Amniotic stem cell (primary cell): ENCODE data around the gene F11.
A peak's percentile ranks its signal among the peaks of the same experiment; 100 is the strongest.
"Not testable (repeated sequence)": the region's sequence is repeated elsewhere in the genome, so short reads cannot be mapped to it uniquely, and the experiment has no call there.

Source experiments
- DNase-seq: peaks from one replicate; lab custom pipeline; 2025; lab: John Stamatoyannopoulos, UW

The F11 gene

GRCh38 chr4:186249785-186250754, 15.9 kb upstream of the F11 start:
- DNase-seq = peak; percentile 12

- no peak for DNase-seq
Measured at GRCh38 chr4:186250760-186251159, 15.2 kb upstream of the F11 start.

- DNase-seq = no peak
Measured at GRCh38 chr4:186255122-186255521, 10.9 kb upstream of the F11 start.

GRCh38 chr4:186258216-186258811, 7.7 kb upstream of the F11 start:
- DNase-seq = no peak

GRCh38 chr4:186260117-186260503, 5.9 kb upstream of the F11 start:
- DNase-seq = no peak

- no peak for DNase-seq
Measured at GRCh38 chr4:186260504-186261448, 5.2 kb upstream of the F11 start.

- no peak for DNase-seq
Measured at GRCh38 chr4:186264660-186265059, 1.3 kb upstream of the F11 start.

GRCh38 chr4:186265250-186265649, 739 bp upstream of the F11 start:
- DNase-seq = not testable (repeated sequence)

GRCh38 chr4:186266729-186267456, 904 bp downstream of the F11 start:
- no peak for DNase-seq

- no peak for DNase-seq
Measured at GRCh38 chr4:186271081-186271678, 5.2 kb downstream of the F11 start.

GRCh38 chr4:186272699-186273391, 6.9 kb downstream of the F11 start:
- no peak for DNase-seq

GRCh38 chr4:186273392-186273789, 7.4 kb downstream of the F11 start:
- not testable (repeated sequence) for DNase-seq

- DNase-seq = no peak
Measured at GRCh38 chr4:186283311-186283710, 17.3 kb downstream of the F11 start.

- no peak for DNase-seq
Measured at GRCh38 chr4:186285147-186285546, 19.2 kb downstream of the F11 start.

- no peak for DNase-seq
Measured at GRCh38 chr4:186286581-186286980, 20.6 kb downstream of the F11 start.

- no peak for DNase-seq
Measured at GRCh38 chr4:186291256-186291890, 25.4 kb downstream of the F11 start.

- no peak for DNase-seq
Measured at GRCh38 chr4:186294160-186294559, 28.2 kb downstream of the F11 start.

- DNase-seq = no peak
Measured at GRCh38 chr4:186296481-186296880, 30.5 kb downstream of the F11 start.

- peak; percentile 23 for DNase-seq
Measured at GRCh38 chr4:186297013-186297645, 31.1 kb downstream of the F11 start.
